OCI-LY1 (cell line): ENCODE measurements around the gene LRP1.

Source experiments
- H2AFZ ChIP-seq: fragments of 200-600 bp; sonication (generic), shearing (Covaris generic); 2 replicates; pipeline ENCODE4 v1.6.0; 2014; ENCODE audit warnings: antibody characterized with exemption, mild to moderate bottlenecking, low read length
- H3F3A ChIP-seq: fragments of 200-600 bp; sonication (generic), shearing (Covaris generic); 2 replicates; pipeline ENCODE4 v1.6.0; 2014; ENCODE audit warnings: mild to moderate bottlenecking, antibody characterized with exemption, low read length, moderate library complexity; ENCODE audit not compliant: insufficient read depth
- H3K27ac ChIP-seq: fragments of 200-600 bp; sonication (generic); 2 replicates; pipeline ENCODE4 v1.5.1; 2014; ENCODE audit warnings: low read length, mixed run types, mild to moderate bottlenecking, low read depth; ENCODE audit not compliant: poor library complexity, severe bottlenecking
- H3K27me3 ChIP-seq: fragments of 200-600 bp; sonication (generic); 2 replicates; pipeline ENCODE4 v1.6.0; 2014; ENCODE audit warnings: antibody characterized with exemption, mild to moderate bottlenecking, low read length, moderate library complexity; ENCODE audit not compliant: insufficient read depth
- H3K36me3 ChIP-seq: fragments of 200-600 bp; sonication (generic); 2 replicates; pipeline ENCODE4 v1.6.1; 2014; ENCODE audit warnings: mild to moderate bottlenecking, antibody characterized with exemption, low read length, moderate library complexity, mixed read lengths; ENCODE audit not compliant: insufficient read depth
- H3K4me1 ChIP-seq: fragments of 200-600 bp; sonication (generic); 2 replicates; pipeline ENCODE4 v1.5.1; 2014; ENCODE audit warnings: mild to moderate bottlenecking, low read length, moderate library complexity; ENCODE audit not compliant: insufficient read depth, severe bottlenecking
- H3K4me2 ChIP-seq: fragments of 200-600 bp; sonication (generic), shearing (Covaris generic); 2 replicates; pipeline ENCODE4 v1.6.1; 2014; ENCODE audit warnings: low read length
- H3K4me3 ChIP-seq: fragments of 200-600 bp; sonication (generic); 2 replicates; pipeline ENCODE4 v1.5.1; 2014; ENCODE audit warnings: low read length, low read depth, mild to moderate bottlenecking, mixed read lengths; ENCODE audit not compliant: poor library complexity, severe bottlenecking
- H3K79me2 ChIP-seq: fragments of 200-600 bp; shearing (Covaris generic); 2 replicates; pipeline ENCODE4 v1.6.1; 2016; ENCODE audit warnings: mixed run types, low read length, mixed read lengths; ENCODE audit not compliant: insufficient read depth
- H3K9ac ChIP-seq: fragments of 200-600 bp; sonication (generic), shearing (Covaris generic); 2 replicates; pipeline ENCODE4 v1.6.1; 2014; ENCODE audit warnings: mild to moderate bottlenecking, low read length, mixed read lengths
- H3K9me2 ChIP-seq: fragments of 200-600 bp; sonication (generic), shearing (Covaris generic); 2 replicates; pipeline ENCODE4 v1.6.1; 2014; ENCODE audit warnings: low read depth, mild to moderate bottlenecking, low read length, mixed read lengths
- H3K9me3 ChIP-seq: fragments of 200-600 bp; shearing (Covaris generic); 2 replicates; pipeline ENCODE4 v1.6.1; 2014; ENCODE audit warnings: low read length, mixed read lengths
- H4K20me1 ChIP-seq: fragments of 200-600 bp; sonication (generic), shearing (Covaris generic); 2 replicates; pipeline ENCODE4 v1.6.0; 2016; ENCODE audit warnings: mild to moderate bottlenecking, low read length; ENCODE audit not compliant: insufficient read depth
- CTCF ChIP-seq: fragments of 200-600 bp; sonication (generic), shearing (Covaris generic); IDR thresholded peaks from 2 replicates; pipeline ENCODE4 v1.5.1; 2017; ENCODE audit warnings: mild to moderate bottlenecking, antibody characterized with exemption, low read length, moderate library complexity, mixed read lengths
- EZH2 ChIP-seq: fragments of 200-600 bp; sonication (generic), shearing (Covaris generic); IDR thresholded peaks from 2 replicates; pipeline ENCODE4 v1.8.0; 2017; ENCODE audit warnings: borderline replicate concordance, mixed run types, mild to moderate bottlenecking, antibody characterized with exemption, low read length, moderate library complexity, mixed read lengths

The LRP1 gene

GRCh38 chr12:57171668-57172067, 43.4 kb downstream of the LRP1 start:
- Histone ChIP-seq H3K27me3 (peaks cover 8% of the 10 kb centered on the region; the same call in 1 of the 2 replicates), H3K36me3 (no peaks in the 10 kb centered on the region), H3K79me2 (no peaks in the 10 kb centered on the region), H3K4me1 (no peaks in the 10 kb centered on the region), H3K4me3 (no peak overlapping the region), H3K9me2 (no peaks in the 10 kb centered on the region), H4K20me1 (no peaks in the 10 kb centered on the region), H3K27ac (no peak overlapping the region), H3F3A (no peaks in the 10 kb centered on the region), H3K4me2 (no peak overlapping the region), H3K9ac (no peak overlapping the region), H2AFZ (no peak overlapping the region), H3K9me3 (no peaks in the 10 kb centered on the region)
- TF ChIP-seq CTCF (no peak), EZH2 (no peak)

GRCh38 chr12:57173089-57173488, 44.8 kb downstream of the LRP1 start:
- H3K79me2 ChIP-seq = no peaks in the 10 kb centered on the region
- peaks cover 8% of the 10 kb centered on the region for H3K4me1 ChIP-seq
- TF ChIP-seq CTCF = peak; percentile 84
- no peak for TF ChIP-seq EZH2
- peaks cover 5% of the 10 kb centered on the region; the same call in 1 of the 2 replicates for H3K27me3 ChIP-seq
- no peaks in the 10 kb centered on the region for H4K20me1 ChIP-seq
- no peaks in the 10 kb centered on the region for H3K36me3 ChIP-seq
- H3K4me2 ChIP-seq = no peak overlapping the region
- H3K9me3 ChIP-seq = no peaks in the 10 kb centered on the region
- no peak overlapping the region for H3K27ac ChIP-seq
- H3K4me3 ChIP-seq = no peak overlapping the region
- no peak overlapping the region for H2AFZ ChIP-seq
- no peaks in the 10 kb centered on the region for H3F3A ChIP-seq
- H3K9me2 ChIP-seq = no peaks in the 10 kb centered on the region
- H3K9ac ChIP-seq = no peak overlapping the region

- Histone ChIP-seq H3K27ac (no peak overlapping the region), H3K9me2 (no peaks in the 10 kb centered on the region), H3K27me3 (peaks cover 5% of the 10 kb centered on the region; the same call in 1 of the 2 replicates), H4K20me1 (no peaks in the 10 kb centered on the region), H3K36me3 (no peaks in the 10 kb centered on the region), H3K79me2 (no peaks in the 10 kb centered on the region), H2AFZ (no peak overlapping the region), H3K9ac (no peak overlapping the region), H3K9me3 (no peaks in the 10 kb centered on the region), H3K4me2 (no peak overlapping the region), H3K4me3 (no peak overlapping the region), H3K4me1 (peaks cover 13% of the 10 kb centered on the region), H3F3A (no peaks in the 10 kb centered on the region)
- TF ChIP-seq EZH2 (no peak), CTCF (no peak)
Measured at GRCh38 chr12:57173683-57174082, 45.4 kb downstream of the LRP1 start.
